ENCODE measurements around the gene DDIT3. TPM values are rescaled to one million over a fixed set of nuclear protein-coding genes. Genes with fewer than 3 reads are reported as not detected.

The DDIT3 gene
- polyA plus RNA-seq, 4 donors: 29.2 to 37.3 (median 30.3) TPM

DNA sequence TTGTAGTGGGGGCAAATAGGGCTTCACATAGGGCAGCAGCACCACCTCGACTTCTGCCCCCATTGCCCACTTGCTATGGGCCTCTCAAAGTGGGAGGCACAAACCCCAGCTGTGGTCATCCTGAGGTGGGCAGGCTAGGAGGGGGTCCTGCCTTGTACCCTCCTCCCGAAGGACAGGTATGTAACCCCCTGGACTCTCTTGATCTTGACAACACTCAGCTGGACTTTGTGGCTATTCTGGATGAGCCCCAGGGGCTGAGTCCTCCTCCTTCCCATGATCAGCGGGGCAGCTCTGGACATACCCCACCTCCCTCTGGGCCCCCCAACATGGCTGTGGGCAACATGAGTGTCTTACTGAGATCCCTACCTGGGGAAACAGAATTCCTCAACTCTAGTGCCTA lies 48.7 kb downstream of the DDIT3 start:
- no peak for DNase-seq (ENCODE audit: low read depth in 4 of 4, low spot score in 3 of 4)

GRCh38 chr12:57470970-57471656 lies 49.2 kb downstream of the DDIT3 start:
- no peak for DNase-seq (ENCODE audit: low read depth in 4 of 4, low spot score in 3 of 4)

- DNase-seq (ENCODE audit: low read depth in 4 of 4, low spot score in 3 of 4): no peak
Measured at GRCh38 chr12:57470286-57470969, 49.9 kb downstream of the DDIT3 start.

DNA sequence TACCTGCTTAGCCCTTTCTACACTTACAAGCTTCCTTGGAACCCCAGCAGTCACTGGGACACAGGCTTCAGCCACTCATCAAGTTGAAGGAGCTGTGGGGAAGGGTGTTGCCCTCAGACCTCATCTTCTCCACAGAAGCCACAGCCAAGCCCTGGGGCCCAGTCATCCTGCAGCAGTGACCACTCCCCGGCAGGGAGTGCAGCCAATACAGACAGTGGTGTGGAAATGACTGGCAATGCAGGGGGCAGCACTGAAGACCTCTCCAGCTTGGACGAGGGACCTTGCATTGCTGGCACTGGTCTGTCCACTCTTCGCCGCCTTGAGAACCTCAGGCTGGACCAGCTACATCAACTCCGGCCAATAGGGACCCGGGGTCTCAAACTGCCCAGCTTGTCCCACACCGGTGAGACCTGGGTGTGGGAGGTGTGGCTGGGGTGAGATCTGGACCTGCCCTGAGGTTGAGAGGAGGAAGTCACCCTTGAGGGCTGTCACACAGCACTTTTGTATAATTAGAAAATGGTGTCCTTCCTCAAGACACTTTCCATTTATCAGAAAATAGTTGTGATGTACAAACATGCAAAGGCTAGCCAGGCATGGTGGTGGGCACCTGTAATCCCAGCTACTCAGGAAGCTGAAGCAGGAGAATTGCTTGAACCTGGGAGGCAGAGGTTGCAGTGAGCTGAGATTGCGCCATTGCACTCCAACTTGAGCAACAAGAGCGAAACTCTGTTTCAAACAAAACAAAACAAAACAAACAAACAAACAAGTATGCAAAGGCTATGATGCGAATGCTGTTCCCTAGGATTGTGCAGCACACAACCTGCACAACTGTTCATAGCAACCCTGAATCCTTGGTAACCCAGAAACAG lies 50.8 kb downstream of the DDIT3 start:
- DNase-seq (ENCODE audit: low read depth in 4 of 4, low spot score in 3 of 4): no peak

DNA sequence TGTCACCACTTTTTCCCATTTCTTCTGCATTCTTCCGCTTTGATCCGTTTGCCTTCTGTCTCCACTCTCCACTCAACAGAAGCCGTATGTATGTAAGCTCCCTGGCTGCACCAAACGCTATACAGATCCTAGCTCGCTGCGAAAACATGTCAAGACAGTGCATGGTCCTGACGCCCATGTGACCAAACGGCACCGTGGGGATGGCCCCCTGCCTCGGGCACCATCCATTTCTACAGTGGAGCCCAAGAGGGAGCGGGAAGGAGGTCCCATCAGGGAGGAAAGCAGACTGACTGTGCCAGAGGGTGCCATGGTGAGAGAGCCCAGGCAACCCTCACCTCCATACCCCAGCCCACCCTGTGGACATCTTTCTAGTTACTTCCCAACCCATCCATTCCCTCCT lies 52.4 kb downstream of the DDIT3 start:
- DNase-seq (ENCODE audit: low read depth in 4 of 4, low spot score in 3 of 4): no peak

- no peak for DNase-seq (ENCODE audit: low read depth in 4 of 4, low spot score in 3 of 4)
Measured at GRCh38 chr12:57467212-57467874, 53.0 kb downstream of the DDIT3 start.

Other genes starting within 250 kb of the DDIT3 start
- gene R3HDM2, start 89.5 kb downstream of the DDIT3 start, polyA plus RNA-seq (ENCODE audit: insufficient read length in 4 of 4): 10 to 100 TPM; 59.0 to 88.3 (median 69.8) TPM
- gene INHBC, start 85.7 kb downstream of the DDIT3 start, polyA plus RNA-seq (ENCODE audit: insufficient read length in 4 of 4): under 1 TPM; 0.15 to 0.30 (median 0.26) TPM
- gene INHBE, start 65.2 kb downstream of the DDIT3 start, polyA plus RNA-seq (ENCODE audit: insufficient read length in 4 of 4): under 1 TPM; 0.42 to 0.51 (median 0.50) TPM
- gene GLI1, start 60.7 kb downstream of the DDIT3 start, polyA plus RNA-seq (ENCODE audit: insufficient read length in 4 of 4): 10 to 100 TPM; 17.2 to 22.4 (median 19.4) TPM
- gene ARHGAP9, start 40.6 kb downstream of the DDIT3 start, polyA plus RNA-seq (ENCODE audit: insufficient read length in 4 of 4): 1 to 10 TPM; 2.3 to 4.1 (median 2.6) TPM
- 100 to 1,000 TPM; 107 to 120 (median 111) TPM for gene MARS1, start 32.4 kb downstream of the DDIT3 start, polyA plus RNA-seq (ENCODE audit: insufficient read length in 4 of 4)
- 10 to 100 TPM; 53.9 to 82.1 (median 62.1) TPM for gene MBD6, start 2.3 kb upstream of the DDIT3 start, polyA plus RNA-seq (ENCODE audit: insufficient read length in 4 of 4)
- 100 to 1,000 TPM; 159 to 179 (median 166) TPM for gene DCTN2, start 26.7 kb upstream of the DDIT3 start, polyA plus RNA-seq (ENCODE audit: insufficient read length in 4 of 4)
- gene KIF5A, start 29.5 kb upstream of the DDIT3 start, polyA plus RNA-seq (ENCODE audit: insufficient read length in 4 of 4): 1 to 10 TPM in 1 of 4 donors, under 1 TPM in 3; 0.24 to 1.3 (median 0.36) TPM
- gene PIP4K2C, start 70.7 kb upstream of the DDIT3 start, polyA plus RNA-seq (ENCODE audit: insufficient read length in 4 of 4): 10 to 100 TPM; 41.6 to 47.4 (median 45.1) TPM
- 10 to 100 TPM; 55.8 to 64.9 (median 57.0) TPM for gene DTX3, start 84.3 kb upstream of the DDIT3 start, polyA plus RNA-seq (ENCODE audit: insufficient read length in 4 of 4)
- gene ARHGEF25, start 90.9 kb upstream of the DDIT3 start, polyA plus RNA-seq (ENCODE audit: insufficient read length in 4 of 4): 10 to 100 TPM; 30.0 to 37.1 (median 32.9) TPM
- 1 to 10 TPM in 1 of 4 donors, under 1 TPM in 3; 0.82 to 1.2 (median 0.93) TPM for gene B4GALNT1, start 112.7 kb upstream of the DDIT3 start, polyA plus RNA-seq (ENCODE audit: insufficient read length in 4 of 4)
- gene OS9, start 173.6 kb upstream of the DDIT3 start, polyA plus RNA-seq (ENCODE audit: insufficient read length in 4 of 4): 100 to 1,000 TPM; 209 to 223 (median 214) TPM
- gene AGAP2, start 218.2 kb upstream of the DDIT3 start, polyA plus RNA-seq (ENCODE audit: insufficient read length in 4 of 4): 1 to 10 TPM in 2 of 4 donors, under 1 TPM in 2; 0.73 to 2.0 (median 1.1) TPM
- gene TSPAN31, start 224.5 kb upstream of the DDIT3 start, polyA plus RNA-seq (ENCODE audit: insufficient read length in 4 of 4): 100 to 1,000 TPM in 2 of 4 donors, 10 to 100 TPM in 2; 92.0 to 109 (median 100) TPM
- 100 to 1,000 TPM; 218 to 258 (median 236) TPM for gene CDK4, start 231.8 kb upstream of the DDIT3 start, polyA plus RNA-seq (ENCODE audit: insufficient read length in 4 of 4)
- 10 to 100 TPM; 17.7 to 21.0 (median 19.4) TPM for gene MARCHF9, start 234.6 kb upstream of the DDIT3 start, polyA plus RNA-seq (ENCODE audit: insufficient read length in 4 of 4)
- 1 to 10 TPM in 3 of 4 donors, under 1 TPM in 1; 1.00 to 1.5 (median 1.1) TPM for gene CYP27B1, start 246.6 kb upstream of the DDIT3 start, polyA plus RNA-seq (ENCODE audit: insufficient read length in 4 of 4)

All from right renal pelvis (tissue), 4 donors.